ENCODE measurements around the gene KLHL12. TPM values are rescaled to one million over a fixed set of nuclear protein-coding genes. Genes with fewer than 3 reads are reported as not detected.

Gene KLHL12
- polyA plus RNA-seq, 2 of the 4 experiments (the other 2 are of a cell fraction) = 19.4 to 59.4 TPM

DNA sequence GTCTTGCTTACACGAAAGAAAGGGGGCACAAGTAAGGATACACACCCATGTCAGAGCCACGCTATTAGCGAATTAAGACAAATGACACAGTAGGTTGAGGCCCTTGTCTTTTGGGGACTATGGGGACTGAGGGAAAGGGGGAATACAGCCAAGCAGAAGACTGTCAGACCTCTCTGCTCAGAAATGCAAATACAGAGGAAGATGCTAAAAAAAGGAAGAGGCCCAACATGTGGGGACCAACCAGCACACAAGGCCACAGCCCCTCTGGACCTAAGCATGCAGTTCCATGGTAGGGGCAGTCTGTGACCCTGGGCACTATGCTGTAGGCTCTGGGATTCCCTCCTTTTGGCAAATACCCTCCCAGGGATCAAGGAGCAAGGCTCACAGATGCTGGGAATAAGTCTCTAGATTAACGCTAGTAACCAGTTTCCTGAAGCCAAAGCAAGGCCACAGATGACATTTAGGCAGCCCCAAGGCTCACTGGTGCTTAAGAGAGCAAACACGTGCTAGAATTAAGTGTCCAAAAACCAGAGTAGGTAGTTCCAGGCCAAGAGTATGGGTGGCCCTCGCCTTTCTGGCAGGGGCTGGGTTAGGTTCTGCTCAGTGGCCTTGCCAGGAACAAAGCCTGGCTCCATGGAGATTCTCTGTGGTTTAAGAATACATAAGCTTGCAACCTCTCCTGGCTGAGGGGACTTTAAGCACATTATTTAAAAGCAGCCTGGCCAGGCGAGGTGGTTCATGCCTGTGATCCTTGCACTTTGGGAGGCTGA lies 76.3 kb downstream of the KLHL12 start:
- POLR2A ChIA-PET = no interaction called here
- no peak overlapping the region for H3K4me3 ChIP-seq
- H3K4me2 ChIP-seq = no peak overlapping the region
- TF ChIP-seq, protein P1, sequence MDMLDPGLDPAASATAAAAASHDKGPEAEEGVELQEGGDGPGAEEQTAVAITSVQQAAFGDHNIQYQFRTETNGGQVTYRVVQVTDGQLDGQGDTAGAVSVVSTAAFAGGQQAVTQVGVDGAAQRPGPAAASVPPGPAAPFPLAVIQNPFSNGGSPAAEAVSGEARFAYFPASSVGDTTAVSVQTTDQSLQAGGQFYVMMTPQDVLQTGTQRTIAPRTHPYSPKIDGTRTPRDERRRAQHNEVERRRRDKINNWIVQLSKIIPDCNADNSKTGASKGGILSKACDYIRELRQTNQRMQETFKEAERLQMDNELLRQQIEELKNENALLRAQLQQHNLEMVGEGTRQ (IDR thresholded peaks at IDR 0.05) = no peak
- no peak for TF ChIP-seq KDM5A (IDR thresholded peaks at IDR 0.05)
- no peak for DNase-seq (ENCODE audit: low read depth in 1 of 2, low spot score in 1 of 2)
- no peak for FAIRE-seq
- H3K27ac ChIP-seq = no peak overlapping the region
- ATAC-seq = no peak
- 87% methylated on average over 7 of the region's 7 CpGs for WGBS (ENCODE audit: missing lambda C conversion rate)
- no peaks in the 10 kb centered on the region for H3K9me3 ChIP-seq
- CTCF ChIA-PET = interaction anchor here (1.5 to 2.0 kb wide), 2 partner anchors 10 to 32 kb away, joined by 3 to 13 read pairs; no protein-coding TSS in a partner anchor
- H3K4me1 ChIP-seq = no peaks in the 10 kb centered on the region

GRCh38 chr1:202848191-202848542 lies 78.9 kb downstream of the KLHL12 start:
- Histone ChIP-seq H3K4me3 (no peak overlapping the region), H3K9me3 (no peaks in the 10 kb centered on the region), H3K4me2 (no peak overlapping the region), H3K27ac (no peak overlapping the region), H3K4me1 (no peaks in the 10 kb centered on the region)
- no peak for ATAC-seq
- ChIA-PET POLR2A (no interaction called here), CTCF (interaction anchor here (0.6 to 1.0 kb wide), 3 partner anchors 13 to 96 kb away, joined by 3 read pairs; no protein-coding TSS in a partner anchor)
- no peak for DNase-seq (ENCODE audit: low read depth in 1 of 2, low spot score in 1 of 2)
- WGBS (ENCODE audit: missing lambda C conversion rate) = 26% methylated on average over 2 of the region's 2 CpGs
- FAIRE-seq = no peak
- TF ChIP-seq POLR2AphosphoS2 (conservative IDR thresholded peaks at IDR 0.05; ENCODE audit: low read length) = no peak
- TF ChIP-seq HOXB13 (CRISPR knock-in tag; IDR thresholded peaks at IDR 0.05; ENCODE audit: low read depth) = no peak
- no peak for TF ChIP-seq KDM1A (IDR thresholded peaks at IDR 0.05; ENCODE audit: low read depth)
- no peak for TF ChIP-seq HDAC2 (IDR thresholded peaks at IDR 0.05)
- no peak for TF ChIP-seq EHMT2 (IDR thresholded peaks at IDR 0.05; ENCODE audit: low read depth)
- no peak for TF ChIP-seq HOXB5 (CRISPR knock-in tag; IDR thresholded peaks at IDR 0.05)
- TF ChIP-seq FOSB (CRISPR knock-in tag; IDR thresholded peaks at IDR 0.05) = no peak
- no peak for TF ChIP-seq HEYL (CRISPR knock-in tag; IDR thresholded peaks at IDR 0.05)
- TF ChIP-seq CEBPB (IDR thresholded peaks at IDR 0.05) = no peak
- no peak for TF ChIP-seq ZSCAN20 (CRISPR knock-in tag; IDR thresholded peaks at IDR 0.05)
- TF ChIP-seq, protein P2, sequence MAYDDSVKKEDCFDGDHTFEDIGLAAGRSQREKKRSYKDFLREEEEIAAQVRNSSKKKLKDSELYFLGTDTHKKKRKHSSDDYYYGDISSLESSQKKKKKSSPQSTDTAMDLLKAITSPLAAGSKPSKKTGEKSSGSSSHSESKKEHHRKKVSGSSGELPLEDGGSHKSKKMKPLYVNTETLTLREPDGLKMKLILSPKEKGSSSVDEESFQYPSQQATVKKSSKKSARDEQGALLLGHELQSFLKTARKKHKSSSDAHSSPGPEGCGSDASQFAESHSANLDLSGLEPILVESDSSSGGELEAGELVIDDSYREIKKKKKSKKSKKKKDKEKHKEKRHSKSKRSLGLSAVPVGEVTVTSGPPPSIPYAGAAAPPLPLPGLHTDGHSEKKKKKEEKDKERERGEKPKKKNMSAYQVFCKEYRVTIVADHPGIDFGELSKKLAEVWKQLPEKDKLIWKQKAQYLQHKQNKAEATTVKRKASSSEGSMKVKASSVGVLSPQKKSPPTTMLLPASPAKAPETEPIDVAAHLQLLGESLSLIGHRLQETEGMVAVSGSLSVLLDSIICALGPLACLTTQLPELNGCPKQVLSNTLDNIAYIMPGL (CRISPR knock-in tag; IDR thresholded peaks at IDR 0.05; ENCODE audit: borderline replicate concordance) = no peak
- TF ChIP-seq ESRRA (IDR thresholded peaks at IDR 0.05; ENCODE audit: borderline replicate concordance, low read length) = no peak
- TF ChIP-seq MYC (IDR thresholded peaks at IDR 0.05; ENCODE audit: borderline replicate concordance, low read length) = no peak
- TF ChIP-seq RNF2 (IDR thresholded peaks at IDR 0.05; ENCODE audit: borderline replicate concordance, low read depth) = no peak
- no peak for TF ChIP-seq REST (IDR thresholded peaks at IDR 0.05)
- TF ChIP-seq POLR2A (IDR thresholded peaks at IDR 0.05; ENCODE audit: low read length) = no peak
- TF ChIP-seq ZFP36 (IDR thresholded peaks at IDR 0.05; ENCODE audit: borderline replicate concordance, partially characterized antibody) = no peak
